Islet of Langerhans (tissue), 1 donor: ENCODE measurements around the gene HPCAL1.
"Not testable (repeated sequence)": the region's sequence is repeated elsewhere in the genome, so short reads cannot be mapped to it uniquely, and the experiment has no call there.

Source experiments
- FAIRE-seq: peaks from one replicate; lab custom pipeline; 2011; peaks lifted over from hg19 to GRCh38; lab: Jason Lieb, UNC

The HPCAL1 gene

DNA sequence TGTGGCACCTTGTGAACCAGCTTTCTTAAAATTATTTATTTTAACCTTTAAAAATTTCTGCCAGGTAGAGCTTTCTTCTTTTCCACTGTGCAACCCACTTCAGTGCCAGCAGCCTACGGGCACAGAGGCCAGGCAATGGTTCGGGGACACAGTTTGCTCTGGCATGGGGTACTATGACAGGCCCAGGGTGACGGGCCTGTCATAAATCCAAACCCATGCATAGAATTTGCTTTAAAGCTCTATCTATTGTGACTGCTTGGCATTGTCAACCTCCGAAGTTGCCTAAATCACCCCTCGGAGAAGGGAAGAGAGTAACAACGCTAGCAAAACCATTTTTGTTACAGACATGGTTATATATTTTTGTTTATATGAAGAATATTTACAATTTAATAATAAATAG is 143.9 kb downstream of the HPCAL1 start:
- FAIRE-seq, result no peak

DNA sequence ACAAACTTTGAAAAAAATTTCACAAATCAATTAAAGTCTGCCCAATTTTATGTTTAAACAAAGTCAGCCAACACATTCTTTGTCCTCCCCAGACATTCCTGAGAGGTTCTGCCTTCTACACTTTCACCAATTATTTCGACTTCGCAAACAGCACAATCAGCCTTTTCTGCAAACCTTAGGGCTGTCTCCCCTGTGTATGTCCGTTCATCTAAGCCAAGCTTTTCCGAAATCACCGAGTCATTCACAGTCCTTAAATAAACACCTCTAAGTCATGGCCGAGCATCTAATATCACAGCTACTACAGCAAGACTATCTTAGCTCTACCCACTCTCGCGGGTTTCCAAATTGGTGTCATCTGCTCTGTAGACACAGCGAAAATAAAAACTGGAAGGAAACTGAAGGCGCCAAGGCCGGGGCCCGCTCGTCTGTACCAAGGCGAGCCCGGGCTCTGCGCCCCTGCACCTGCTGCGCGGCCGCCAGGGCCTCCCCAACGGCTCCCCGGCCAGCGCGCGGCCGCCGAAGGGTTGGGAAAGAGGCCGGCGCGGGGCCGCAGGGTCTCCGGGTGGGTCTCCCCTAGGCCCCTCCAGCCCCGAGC is 144.7 kb downstream of the HPCAL1 start:
- no peak for FAIRE-seq

DNA sequence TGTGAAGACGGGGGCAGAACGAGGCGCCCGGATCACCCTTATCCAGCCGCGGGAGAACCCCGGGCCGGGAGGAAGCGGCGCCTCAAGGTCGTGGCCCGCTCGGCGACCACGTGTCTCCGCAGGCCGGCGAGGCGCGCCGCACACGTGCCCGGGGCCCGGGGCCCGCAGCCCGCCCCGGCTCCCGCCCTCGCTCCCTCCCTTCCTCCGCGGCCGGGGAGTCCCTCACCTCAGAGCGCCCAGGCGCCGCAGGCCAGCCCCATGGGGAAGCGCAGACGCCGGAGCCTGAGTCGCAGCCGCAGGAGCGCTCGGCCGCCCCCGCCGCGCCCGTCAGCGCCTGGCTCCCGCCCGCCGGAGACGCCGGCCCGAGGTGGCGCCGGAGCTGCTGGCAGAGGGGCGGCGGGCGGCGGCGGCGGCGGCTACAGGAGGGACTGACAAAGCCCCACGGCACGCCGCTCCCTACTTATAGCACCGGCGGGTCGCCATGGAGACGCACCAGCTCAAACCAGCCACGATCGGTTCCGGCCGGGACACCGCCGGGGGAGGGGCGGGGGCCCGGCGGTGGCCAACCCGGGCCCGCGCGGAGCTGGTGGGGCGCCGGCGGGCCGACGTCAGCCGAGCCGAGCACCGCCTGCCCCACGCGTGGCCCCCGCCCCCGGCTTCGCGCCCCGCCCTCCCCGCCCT is 145.3 kb downstream of the HPCAL1 start, which contains the start of gene ODC1:
TSS of gene ODC1 (minus strand) at position 433 of the 681 bp plus-strand sequence. CDS start 3,295 bp downstream, outside the sequence.
- no peak for FAIRE-seq

DNA sequence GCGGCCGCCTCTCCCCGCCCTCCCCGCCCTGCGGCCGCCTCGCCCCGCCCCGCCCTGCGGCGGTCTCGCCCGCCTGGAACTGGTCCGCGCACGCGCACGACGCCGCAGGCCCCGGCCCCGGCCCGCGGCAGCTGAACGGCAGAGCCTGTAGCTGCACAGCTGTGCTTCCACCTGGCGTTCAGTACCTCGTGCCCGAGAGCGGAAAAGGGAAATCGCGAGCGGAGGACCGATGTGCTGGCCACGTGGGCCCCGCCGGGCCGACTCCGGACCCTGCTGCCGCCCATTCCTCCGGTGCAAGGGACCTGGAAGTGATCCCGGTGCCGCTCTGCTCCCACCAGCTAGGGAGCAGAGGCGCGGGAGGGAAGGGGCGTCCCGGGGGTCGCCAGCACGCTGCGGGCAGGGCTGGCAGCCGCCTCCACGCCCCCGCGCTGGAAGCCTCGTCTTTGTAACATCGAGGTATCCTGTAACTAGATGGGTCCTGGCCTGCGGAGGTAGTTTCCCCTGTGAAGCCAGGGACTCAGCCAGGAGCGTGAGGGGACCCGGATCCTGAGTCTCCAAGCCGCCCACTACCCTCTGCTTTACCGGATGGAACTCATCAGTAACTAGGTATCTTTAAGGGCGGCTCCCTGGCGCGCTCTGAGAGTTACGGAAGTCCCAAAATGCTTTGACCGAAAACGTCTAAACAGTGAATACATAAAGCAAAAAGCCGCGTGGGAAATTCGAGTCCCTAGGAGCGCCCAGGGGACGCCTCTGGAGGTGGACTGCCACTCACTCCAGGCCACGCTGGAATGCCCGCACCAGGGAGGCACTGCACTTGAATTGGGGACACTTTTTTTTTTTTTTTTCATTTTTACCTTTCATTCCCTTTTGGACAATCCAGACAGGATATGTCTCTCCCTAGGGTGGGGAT is 146.1 kb downstream of the HPCAL1 start:
- no peak for FAIRE-seq

DNA sequence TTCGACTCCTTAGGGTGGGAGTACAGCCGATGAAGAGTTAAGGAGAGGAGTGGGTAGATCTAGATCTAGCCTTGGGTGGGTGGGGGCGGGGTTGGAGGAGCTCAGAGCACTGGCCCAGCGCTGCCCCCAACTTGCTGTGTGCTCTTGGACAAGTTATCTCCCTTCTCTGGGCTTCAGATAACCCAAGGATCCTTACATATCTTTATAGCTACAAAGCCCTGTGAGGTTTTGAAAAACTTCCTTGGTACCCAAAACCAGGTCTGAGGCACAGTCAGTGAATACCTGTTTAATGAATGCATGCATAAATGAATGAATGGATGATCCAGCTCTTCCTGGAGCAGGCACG is 146.8 kb downstream of the HPCAL1 start:
- no peak for FAIRE-seq

DNA sequence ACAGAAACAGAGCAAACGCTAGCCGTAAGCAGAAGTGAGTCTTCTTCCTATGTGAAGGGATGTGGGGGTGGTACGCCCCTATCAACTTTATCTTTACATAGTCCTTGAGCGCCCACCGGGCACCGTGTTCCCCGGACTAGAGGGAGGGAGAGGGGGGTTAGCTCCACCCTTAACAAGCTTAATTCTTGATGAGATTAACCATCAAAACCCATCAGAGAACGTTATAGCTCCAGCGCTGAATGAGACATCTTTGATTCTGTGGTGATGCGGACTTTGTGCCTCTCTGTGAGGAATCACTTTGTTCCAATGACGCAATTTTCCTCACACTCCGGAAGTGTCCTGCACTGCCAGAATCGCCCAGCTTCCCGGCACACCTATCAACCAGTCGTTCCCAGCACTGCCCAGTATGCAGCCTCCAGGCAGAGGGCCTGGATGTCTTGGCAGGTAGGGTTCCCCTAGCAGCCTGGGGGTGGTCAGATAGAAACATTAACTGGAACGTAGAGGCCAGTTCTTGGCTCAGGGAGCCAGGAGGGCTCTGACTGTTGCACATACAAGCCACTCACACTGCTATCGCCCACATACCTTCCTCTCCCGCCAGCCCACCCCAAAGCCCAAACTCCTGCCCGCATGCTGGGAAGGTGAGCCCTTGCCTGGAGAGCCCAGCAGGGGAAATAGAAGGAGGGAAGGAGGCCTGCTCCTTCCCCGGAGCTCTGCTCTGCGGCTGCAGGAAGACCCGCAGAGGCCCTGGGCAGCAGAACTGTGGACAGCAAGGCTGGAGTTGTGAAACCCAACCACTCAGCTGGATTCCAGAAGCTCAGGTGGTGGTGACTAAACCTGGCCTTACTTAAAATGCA is 147.4 kb downstream of the HPCAL1 start:
- FAIRE-seq, result no peak

DNA sequence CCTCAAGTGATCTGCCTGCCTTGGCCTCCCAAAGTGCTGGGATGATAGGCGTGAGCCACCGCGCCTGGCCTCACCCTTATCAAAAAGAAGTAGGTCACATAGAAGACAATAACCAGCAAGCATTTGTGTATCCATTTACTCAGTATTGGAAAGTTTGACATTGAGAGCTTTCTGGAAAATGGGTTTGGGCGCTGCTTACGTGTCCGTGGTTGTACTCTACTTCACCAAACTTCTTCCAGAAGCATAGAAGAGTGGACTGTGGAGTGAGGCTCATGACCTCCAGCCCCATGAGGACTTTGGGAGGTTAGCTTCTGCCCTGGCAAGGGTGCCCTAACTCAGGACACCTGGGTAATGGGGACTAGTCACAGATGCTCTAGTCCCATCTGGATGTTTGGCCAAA is 149.1 kb downstream of the HPCAL1 start:
- no peak for FAIRE-seq

DNA sequence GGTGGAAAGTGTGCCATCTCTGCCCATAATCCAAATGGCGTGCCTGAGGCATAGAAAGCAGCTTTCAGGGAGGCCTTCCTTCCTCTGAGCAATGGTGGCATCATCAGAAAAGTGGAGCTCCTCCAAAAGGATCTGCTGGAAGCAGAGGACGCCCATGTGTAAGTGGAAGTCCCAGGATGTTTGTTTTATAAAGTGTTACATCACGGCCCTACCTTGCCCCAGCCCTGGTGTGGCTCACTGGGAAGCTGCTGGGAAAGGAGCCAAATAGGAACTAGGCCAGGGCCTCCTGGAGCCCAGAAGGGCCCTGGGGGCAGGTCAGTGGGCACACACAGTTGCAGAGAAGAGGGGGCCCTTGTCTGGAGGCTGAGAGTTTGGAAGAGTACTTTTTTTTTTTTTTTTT is 149.6 kb downstream of the HPCAL1 start:
- no peak for FAIRE-seq

DNA sequence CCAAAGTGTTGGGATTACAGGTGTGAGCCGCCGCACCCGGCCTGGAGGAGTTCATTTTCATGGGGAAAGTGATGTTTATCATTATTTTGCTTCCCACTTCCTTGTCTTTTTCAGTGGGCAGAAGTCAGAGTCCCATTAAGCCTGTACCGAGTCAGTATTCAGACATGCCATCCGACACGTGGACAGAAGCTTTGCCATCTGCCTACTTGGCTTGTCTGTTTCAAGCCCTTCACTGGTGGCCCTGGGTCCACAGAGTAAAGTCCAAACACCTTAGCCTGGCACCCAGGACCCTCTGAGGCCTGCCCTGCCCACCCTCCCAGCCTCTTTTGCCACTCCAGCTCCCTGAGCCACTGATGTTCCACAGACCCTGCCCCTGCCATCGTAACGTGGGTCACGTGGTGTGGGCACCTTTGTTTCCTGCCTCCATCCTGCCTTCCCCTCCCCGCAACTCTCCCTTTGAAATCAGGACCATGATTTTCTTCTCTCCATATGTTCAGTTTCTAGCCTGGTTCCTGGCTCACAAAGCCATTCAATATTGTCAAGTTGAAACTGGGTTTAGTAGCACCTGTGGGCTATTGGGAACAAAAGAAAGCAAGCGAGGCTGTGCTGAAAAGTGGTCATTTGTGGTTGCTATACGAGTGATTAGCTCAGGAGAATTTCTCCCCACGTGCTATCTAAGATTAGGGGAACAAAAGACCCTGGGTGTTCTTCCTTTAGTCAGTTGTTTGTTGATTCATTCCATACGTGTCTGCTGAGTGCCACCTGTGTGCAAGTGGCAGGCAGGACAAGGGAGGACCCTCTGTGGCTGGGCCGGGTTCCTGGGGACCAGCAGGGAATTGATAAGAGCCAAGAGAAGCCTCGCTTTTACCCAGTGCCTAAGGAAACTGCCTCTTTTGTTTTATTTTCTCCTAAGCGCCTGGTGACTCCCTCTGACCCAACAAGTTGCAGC is 150.5 kb downstream of the HPCAL1 start:
- no peak for FAIRE-seq

DNA sequence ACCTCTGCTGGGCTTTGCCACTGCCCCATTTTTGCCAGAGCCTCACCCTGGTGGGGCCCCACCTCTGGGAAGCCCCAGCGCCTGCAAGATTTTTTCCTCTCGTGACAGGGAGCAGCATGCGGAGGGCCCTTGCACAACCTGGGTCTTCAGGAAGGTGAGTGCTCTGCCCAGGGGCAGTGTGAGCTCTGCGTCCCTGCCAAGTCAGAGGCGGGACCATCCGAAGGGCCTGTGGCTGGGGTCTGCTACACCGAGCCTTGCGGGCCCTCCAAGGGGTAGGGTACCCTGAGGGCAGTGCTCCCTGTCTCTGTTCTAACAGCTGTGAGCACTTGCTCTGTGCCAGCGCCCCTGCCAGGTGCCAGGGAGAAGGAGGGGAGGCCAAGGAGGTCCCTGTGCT is 151.2 kb downstream of the HPCAL1 start:
- FAIRE-seq, result no peak

DNA sequence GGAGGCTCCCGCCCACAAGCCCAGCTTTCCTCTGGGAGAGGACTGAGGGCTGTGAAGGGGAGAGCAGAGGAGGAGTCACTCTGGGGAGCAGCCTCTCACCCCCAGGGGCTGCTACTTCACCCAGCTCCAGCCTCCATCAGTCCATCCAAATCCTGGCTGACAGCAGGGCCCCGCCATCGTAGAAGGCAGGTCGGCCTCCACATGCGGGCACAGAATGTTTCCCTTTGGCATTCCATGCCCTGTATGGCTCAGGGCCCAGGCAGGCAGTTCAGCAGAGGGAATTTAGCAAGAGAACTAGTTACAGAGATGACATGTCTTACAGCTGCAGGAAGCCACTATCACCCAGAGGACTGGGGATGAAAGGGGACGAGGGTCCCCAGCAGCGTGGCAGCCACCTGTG is 151.8 kb downstream of the HPCAL1 start:
- no peak for FAIRE-seq

DNA sequence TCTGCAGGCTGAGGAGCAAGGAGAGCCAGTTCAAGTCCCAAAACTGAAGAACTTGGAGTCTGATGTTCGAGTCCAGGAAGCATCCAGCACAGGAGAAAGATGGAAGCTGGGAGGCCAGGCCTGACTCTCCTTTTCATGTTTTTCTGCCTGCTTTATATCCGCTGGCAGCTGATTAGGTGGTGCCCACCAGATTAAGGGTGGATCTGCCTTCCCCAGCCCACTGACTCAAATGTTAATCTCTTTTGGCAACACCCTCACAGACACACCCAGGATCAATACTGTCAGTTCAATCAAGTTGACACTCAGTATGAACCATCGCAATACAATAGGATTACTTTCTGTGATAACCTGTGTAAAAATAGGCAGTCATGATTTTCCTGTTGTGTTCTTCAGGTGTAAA is 154.5 kb downstream of the HPCAL1 start:
- FAIRE-seq, result not testable (repeated sequence)

DNA sequence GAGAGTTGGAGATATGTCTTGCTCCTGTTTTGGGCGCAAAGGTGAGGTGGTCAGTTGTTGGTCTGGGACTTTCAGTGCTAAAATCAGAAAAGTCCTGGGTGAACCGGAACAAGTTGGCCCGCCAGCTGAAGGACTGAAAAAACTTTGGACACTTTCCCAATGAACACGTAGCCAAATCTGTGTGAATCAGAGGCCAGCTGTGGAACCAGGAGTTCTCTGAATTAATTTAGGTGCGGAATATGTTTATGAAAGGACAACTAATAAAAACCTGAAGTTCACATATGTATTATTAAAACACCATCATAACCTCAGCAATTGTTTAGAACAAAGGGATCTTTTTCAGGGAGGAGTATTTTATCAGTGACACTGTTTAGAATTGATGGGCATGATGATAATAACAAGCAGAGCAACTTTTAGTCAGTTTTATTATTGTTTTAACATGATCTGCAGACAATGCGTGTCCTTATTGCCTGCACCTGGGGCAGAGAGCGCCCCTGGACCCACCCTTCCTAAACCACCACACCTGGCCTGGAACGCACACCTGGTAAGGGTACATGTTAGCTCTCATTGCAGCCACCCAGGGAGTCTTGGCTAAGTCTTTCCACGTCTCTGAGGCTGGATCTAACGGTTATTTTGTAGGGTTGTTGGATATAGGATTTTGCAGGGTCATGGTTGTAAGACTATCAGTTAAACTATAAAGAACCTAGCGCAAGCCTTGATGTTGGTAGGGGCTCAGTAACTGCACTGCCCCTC is 155.3 kb downstream of the HPCAL1 start:
- FAIRE-seq, result no peak

DNA sequence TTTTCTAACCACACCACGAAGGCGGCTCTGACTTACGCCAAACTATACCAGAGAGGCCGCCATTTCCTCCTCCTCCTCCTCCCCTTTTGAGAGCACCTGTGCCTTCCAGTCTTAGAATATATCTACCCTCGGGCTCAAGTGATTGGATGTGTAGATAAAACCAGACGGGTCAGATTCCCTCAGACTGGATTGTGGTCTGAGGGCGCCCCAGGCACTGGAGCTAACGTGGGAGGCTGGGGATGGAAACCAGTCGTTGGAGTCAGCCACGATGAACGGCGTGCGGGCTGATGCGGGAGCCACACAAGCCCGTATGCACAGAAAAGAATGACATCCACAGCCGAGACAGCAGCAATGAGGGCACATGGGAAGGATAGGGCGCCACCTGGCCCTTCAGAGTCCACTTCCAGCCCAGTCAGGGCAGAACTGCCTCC is 157.7 kb downstream of the HPCAL1 start:
- no peak for FAIRE-seq

DNA sequence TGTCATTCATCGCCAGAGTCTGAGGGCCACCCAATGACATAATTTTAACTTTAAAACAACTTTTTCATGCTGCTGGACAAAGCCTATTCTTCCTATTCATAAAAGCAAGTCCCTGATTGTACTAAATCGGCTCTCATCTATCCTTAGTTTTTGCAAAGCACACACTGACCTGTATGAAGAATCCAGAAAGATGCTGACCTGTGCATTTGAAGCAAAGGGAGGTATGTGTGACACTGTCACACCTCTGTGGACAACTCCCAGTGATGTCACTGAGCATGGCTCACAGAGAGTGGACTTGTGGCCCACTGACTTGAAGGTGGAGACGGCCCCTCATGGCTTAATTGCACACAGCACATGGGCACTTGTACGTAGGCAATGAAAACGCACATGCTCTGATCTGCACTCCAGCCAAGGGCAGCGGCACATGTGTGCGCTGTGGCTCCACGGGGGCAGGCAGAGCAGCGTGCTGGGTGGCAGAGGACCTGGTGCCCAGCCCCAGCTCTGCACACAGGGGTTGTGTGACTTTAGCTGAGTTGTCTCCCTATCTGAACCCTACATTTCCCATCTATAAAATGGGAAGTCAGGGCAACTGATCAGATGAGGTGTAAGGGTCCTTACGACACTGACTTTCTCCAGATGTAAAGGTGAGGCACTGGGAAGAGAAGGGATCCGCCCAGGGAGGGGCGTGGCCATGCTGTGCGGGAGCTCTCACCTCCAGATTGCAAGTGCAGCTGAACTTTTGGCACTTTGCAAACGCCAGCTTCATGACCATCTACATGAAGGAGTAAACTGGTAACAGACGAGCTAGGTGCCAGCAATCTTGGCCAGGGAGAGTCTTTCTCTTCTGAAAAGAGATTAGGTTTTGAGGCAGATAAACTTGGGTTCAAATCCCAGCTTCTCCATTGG is 159.7 kb downstream of the HPCAL1 start:
- no peak for FAIRE-seq

DNA sequence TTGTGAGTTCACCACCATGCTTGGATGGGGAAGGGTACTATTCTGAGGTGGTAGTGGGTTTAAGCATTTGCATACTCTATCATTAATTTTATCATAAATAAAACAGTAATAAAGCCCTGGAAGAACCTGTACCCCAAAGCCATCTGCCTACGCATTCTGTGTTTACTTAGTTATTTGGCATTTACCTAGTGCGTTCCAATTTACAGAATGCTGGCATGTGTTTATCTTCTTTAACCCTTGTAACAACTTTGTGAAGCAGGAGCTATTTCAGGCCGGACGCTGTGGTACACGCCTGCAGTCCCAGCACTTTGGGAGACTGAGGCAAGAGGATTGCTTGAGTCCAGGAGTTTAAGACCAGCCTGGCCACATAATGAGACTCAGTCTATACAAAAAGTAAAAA is 163.2 kb downstream of the HPCAL1 start:
- no peak for FAIRE-seq

DNA sequence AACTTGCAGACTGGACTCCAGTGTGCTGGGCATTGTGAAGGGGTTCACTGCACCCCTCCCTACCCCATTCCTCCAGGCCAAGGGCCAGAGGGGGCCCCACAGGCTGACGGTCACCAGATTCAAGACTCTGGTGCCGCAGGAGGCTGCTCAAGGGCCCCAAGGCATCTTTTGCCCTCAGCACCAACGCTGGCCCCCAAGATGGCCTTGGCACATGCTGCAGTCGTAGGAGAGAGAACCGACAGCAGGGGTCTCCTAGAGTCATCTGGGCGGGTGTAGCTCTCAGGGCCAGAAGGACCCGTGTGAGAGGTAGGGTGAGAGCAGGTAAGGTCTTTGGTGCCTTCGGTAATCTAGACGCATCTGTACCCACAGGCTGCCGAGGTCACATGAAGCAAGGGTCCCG is 164.1 kb downstream of the HPCAL1 start:
- FAIRE-seq, result no peak

DNA sequence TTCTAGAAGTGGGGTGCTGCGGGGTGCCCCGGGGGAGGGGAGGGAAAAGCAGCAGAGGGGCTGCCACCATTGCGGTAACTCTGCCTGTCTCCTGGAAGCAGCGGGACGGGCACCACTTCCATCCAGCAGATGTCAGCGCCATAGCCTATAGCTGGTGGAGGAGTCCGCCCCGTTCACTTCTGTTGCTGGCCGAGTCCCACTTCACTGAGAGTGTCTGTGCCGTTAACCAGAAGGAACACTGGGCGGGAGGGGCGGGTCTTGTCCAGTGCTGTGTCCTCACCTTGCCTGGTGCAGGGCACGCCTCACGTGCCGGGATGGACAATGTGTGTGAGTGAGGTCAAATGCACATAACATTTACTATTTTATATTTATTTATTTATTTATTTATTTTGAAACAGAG is 164.7 kb downstream of the HPCAL1 start:
- no peak for FAIRE-seq

DNA sequence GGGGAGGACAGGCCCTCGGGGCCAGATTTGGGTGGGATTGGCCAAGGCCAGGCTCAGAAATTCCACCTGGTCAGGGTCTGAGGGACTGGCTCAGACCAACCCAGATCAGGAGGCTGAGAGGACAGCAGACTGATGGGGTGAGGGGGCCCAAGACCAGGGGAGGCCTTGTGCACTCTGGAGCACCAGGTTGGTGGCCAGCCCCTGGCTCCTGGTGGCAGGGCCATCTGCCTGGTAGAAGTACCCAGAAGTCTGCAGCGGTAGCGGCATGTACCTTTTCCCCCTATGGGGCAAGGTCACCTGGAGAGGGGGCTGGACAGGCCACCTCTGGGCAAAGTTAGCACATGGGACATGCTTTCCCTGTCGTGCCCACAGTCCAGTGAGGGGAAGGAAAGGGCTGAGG is 166.6 kb downstream of the HPCAL1 start:
- no peak for FAIRE-seq
